ENCODE data around the gene SH3GL1. TPM values are rescaled to one million over a fixed set of nuclear protein-coding genes. Genes with fewer than 3 reads are reported as not detected.

Gene SH3GL1
- total and polyA plus RNA-seq, 4 experiments from 2014 or later = 19.7 to 45.6 (median 34.1) TPM

- DNase-seq = no peak
- CTCF ChIA-PET (ENCODE audit: partially characterized antibody) = interaction anchor here (1.1 kb wide), 1 partner anchor 9 kb away, joined by 3 read pairs; no protein-coding TSS in a partner anchor
- peak overlapping the region in 1 of 7 donors; percentile 89 for H3K27ac Mint-ChIP-seq
- peaks cover 11 to 46% (median 27%) of the 10 kb centered on the region in 4 donors for H3K4me1 Mint-ChIP-seq
- Histone ChIP-seq H3K4me1 (ENCODE audit: insufficient read depth, low read length) (peaks cover 37% of the 10 kb centered on the region), H3K36me3 (ENCODE audit: insufficient read depth, low read length) (peaks cover 8% of the 10 kb centered on the region), H3K4me3 (ENCODE audit: low read length in 2 of 2) (no peak overlapping the region), H3K9me3 (ENCODE audit: control insufficient read depth in 1 of 2, low read length in 2 of 2) (no peaks in the 10 kb centered on the region), H3K27me3 (ENCODE audit: insufficient read depth, low read length) (no peaks in the 10 kb centered on the region), H3K27ac (ENCODE audit: low read depth, low read length) (no peak overlapping the region)
- H3K36me3 Mint-ChIP-seq = peaks cover 7 to 17% of the 10 kb centered on the region in 2 donors
- H3K27me3 Mint-ChIP-seq = no peaks in the 10 kb centered on the region
- intact Hi-C loops (cut with micrococcal nuclease) = no loop called here
- POLR2A ChIA-PET (ENCODE audit: partially characterized antibody) = interaction anchor here (1.5 to 1.7 kb wide), 2 partner anchors 11 to 19 kb away, joined by 4 to 5 read pairs; partner anchors contain the start of gene SH3GL1
- H3K4me3 Mint-ChIP-seq = no peak overlapping the region
- no peaks in the 10 kb centered on the region for H3K9me3 Mint-ChIP-seq
These were observed 11.3 kb downstream of the SH3GL1 start for GRCh38 chr19:4389064-4389375.

- no peak overlapping the region for H3K4me3 ChIP-seq (ENCODE audit: low read length in 2 of 2)
- Mint-ChIP-seq H3K27me3 (no peaks in the 10 kb centered on the region), H3K9me3 (no peaks in the 10 kb centered on the region), H3K4me1 (peaks cover 9 to 48% (median 24%) of the 10 kb centered on the region in 4 donors), H3K4me3 (no peak overlapping the region), H3K36me3 (peaks cover 5 to 19% of the 10 kb centered on the region in 2 donors), H3K27ac (peak overlapping the region in 2 of 7 donors; percentile 35 to 79)
- peaks cover 12% of the 10 kb centered on the region for H3K36me3 ChIP-seq (ENCODE audit: insufficient read depth, low read length)
- ChIA-PET CTCF (ENCODE audit: partially characterized antibody) (interaction anchor here (1.1 kb wide), 2 partner anchors 8 to 18 kb away, joined by 3 read pairs; no protein-coding TSS in a partner anchor), POLR2A (ENCODE audit: partially characterized antibody) (interaction anchor here (1.5 to 1.7 kb wide), 2 partner anchors 12 to 19 kb away, joined by 4 to 5 read pairs; partner anchors contain the start of gene SH3GL1)
- H3K9me3 ChIP-seq (ENCODE audit: control insufficient read depth in 1 of 2, low read length in 2 of 2) = no peaks in the 10 kb centered on the region
- peaks cover 35% of the 10 kb centered on the region for H3K4me1 ChIP-seq (ENCODE audit: insufficient read depth, low read length)
- intact Hi-C loops (cut with micrococcal nuclease) = no loop called here
- no peaks in the 10 kb centered on the region for H3K27me3 ChIP-seq (ENCODE audit: insufficient read depth, low read length)
- DNase-seq = no peak
- no peak overlapping the region for H3K27ac ChIP-seq (ENCODE audit: low read depth, low read length)
These were observed 11.8 kb downstream of the SH3GL1 start for GRCh38 chr19:4388337-4389063.

GRCh38 chr19:4386041-4386782 lies 14.1 kb downstream of the SH3GL1 start:
- H3K4me3 ChIP-seq (ENCODE audit: low read length in 2 of 2) = no peak overlapping the region
- Mint-ChIP-seq H3K4me3 (no peak overlapping the region), H3K27ac (peak overlapping the region in 1 of 7 donors; percentile 75), H3K4me1 (peaks cover 14 to 36% (median 20%) of the 10 kb centered on the region in 4 donors), H3K36me3 (peaks cover 5 to 21% of the 10 kb centered on the region in 2 donors), H3K27me3 (no peaks in the 10 kb centered on the region), H3K9me3 (no peaks in the 10 kb centered on the region)
- peaks cover 14% of the 10 kb centered on the region for H3K36me3 ChIP-seq (ENCODE audit: insufficient read depth, low read length)
- H3K9me3 ChIP-seq (ENCODE audit: control insufficient read depth in 1 of 2, low read length in 2 of 2) = no peaks in the 10 kb centered on the region
- intact Hi-C loops (cut with micrococcal nuclease) = no loop called here
- ChIA-PET CTCF (ENCODE audit: partially characterized antibody) (interaction anchor here (0.7 to 1.1 kb wide), 2 partner anchors 16 to 804 kb away, joined by 3 to 4 read pairs; no protein-coding TSS in a partner anchor), POLR2A (ENCODE audit: partially characterized antibody) (no interaction called here)
- H3K27me3 ChIP-seq (ENCODE audit: insufficient read depth, low read length) = no peaks in the 10 kb centered on the region
- H3K27ac ChIP-seq (ENCODE audit: low read depth, low read length) = no peak overlapping the region
- no peak for DNase-seq
- peaks cover 18% of the 10 kb centered on the region for H3K4me1 ChIP-seq (ENCODE audit: insufficient read depth, low read length)

- H3K27me3 Mint-ChIP-seq = no peaks in the 10 kb centered on the region
- intact Hi-C loops (cut with micrococcal nuclease) = no loop called here
- POLR2A ChIA-PET (ENCODE audit: partially characterized antibody) = no interaction called here
- Histone ChIP-seq H3K27me3 (ENCODE audit: insufficient read depth, low read length) (no peaks in the 10 kb centered on the region), H3K27ac (ENCODE audit: low read depth, low read length) (no peak overlapping the region), H3K9me3 (ENCODE audit: control insufficient read depth in 1 of 2, low read length in 2 of 2) (no peaks in the 10 kb centered on the region), H3K4me1 (ENCODE audit: insufficient read depth, low read length) (peaks cover 18% of the 10 kb centered on the region), H3K36me3 (ENCODE audit: insufficient read depth, low read length) (peaks cover 14% of the 10 kb centered on the region), H3K4me3 (ENCODE audit: low read length in 2 of 2) (no peak overlapping the region)
- no peak overlapping the region for H3K4me3 Mint-ChIP-seq
- peaks cover 14 to 36% (median 21%) of the 10 kb centered on the region in 4 donors for H3K4me1 Mint-ChIP-seq
- peak overlapping the region in 3 of 7 donors; percentile 36 to 79 (median 75) for H3K27ac Mint-ChIP-seq
- no peaks in the 10 kb centered on the region for H3K9me3 Mint-ChIP-seq
- CTCF ChIA-PET (ENCODE audit: partially characterized antibody) = interaction anchor here (0.9 to 1.3 kb wide), 3 partner anchors 15 to 33 kb away, joined by 3 to 4 read pairs (median 4); no protein-coding TSS in a partner anchor
- H3K36me3 Mint-ChIP-seq = peaks cover 5 to 18% of the 10 kb centered on the region in 2 donors
- no peak for DNase-seq
These were observed 14.9 kb downstream of the SH3GL1 start for GRCh38 chr19:4385291-4386040.

GRCh38 chr19:4380254-4380727 lies 20.1 kb downstream of the SH3GL1 start:
- Mint-ChIP-seq H3K36me3 (peaks cover 0 to 12% of the 10 kb centered on the region in 2 donors), H3K27me3 (no peaks in the 10 kb centered on the region), H3K27ac (peak overlapping the region; percentile 88 to 99 (median 98)), H3K9me3 (no peaks in the 10 kb centered on the region), H3K4me3 (peak overlapping the region; percentile 76 to 92 (median 87)), H3K4me1 (peaks cover 26 to 69% (median 44%) of the 10 kb centered on the region in 4 donors)
- peak; percentile 61 to 86 (median 71) for DNase-seq
- ChIA-PET POLR2A (ENCODE audit: partially characterized antibody) (interaction anchor here (0.9 to 2.4 kb wide), 5 partner anchors 10 to 91 kb away, joined by 3 to 22 read pairs (median 12); partner anchors contain the start of genes CHAF1A, MPND and SH3GL1), CTCF (ENCODE audit: partially characterized antibody) (interaction anchor here (0.8 to 2.8 kb wide), 4 partner anchors 9 to 113 kb away, joined by 3 to 15 read pairs (median 4); partner anchors contain the start of gene CHAF1A)
- Histone ChIP-seq H3K27ac (ENCODE audit: low read depth, low read length) (peak overlapping the region; percentile 78), H3K9me3 (ENCODE audit: control insufficient read depth in 1 of 2, low read length in 2 of 2) (no peaks in the 10 kb centered on the region), H3K27me3 (ENCODE audit: insufficient read depth, low read length) (no peaks in the 10 kb centered on the region), H3K4me1 (ENCODE audit: insufficient read depth, low read length) (peaks cover 61% of the 10 kb centered on the region), H3K4me3 (ENCODE audit: low read length in 2 of 2) (peak overlapping the region in 1 of 2 donors; percentile 66), H3K36me3 (ENCODE audit: insufficient read depth, low read length) (peaks cover 8% of the 10 kb centered on the region)
- intact Hi-C loops (cut with micrococcal nuclease) = loop anchor here (1.0 kb wide), 3 partner anchors 11 to 28 kb away; partner anchors contain the start of gene SH3GL1

- POLR2A ChIA-PET (ENCODE audit: partially characterized antibody) = interaction anchor here (0.9 to 2.4 kb wide), 5 partner anchors 10 to 92 kb away, joined by 3 to 22 read pairs (median 12); partner anchors contain the start of genes CHAF1A, MPND and SH3GL1
- Mint-ChIP-seq H3K36me3 (peaks cover 0 to 10% of the 10 kb centered on the region in 2 donors), H3K4me3 (peak overlapping the region; percentile 76 to 92 (median 87)), H3K27ac (peak overlapping the region; percentile 88 to 99 (median 98)), H3K27me3 (no peaks in the 10 kb centered on the region), H3K4me1 (peaks cover 26 to 69% (median 44%) of the 10 kb centered on the region in 4 donors), H3K9me3 (no peaks in the 10 kb centered on the region)
- no peaks in the 10 kb centered on the region for H3K27me3 ChIP-seq (ENCODE audit: insufficient read depth, low read length)
- CTCF ChIA-PET (ENCODE audit: partially characterized antibody) = interaction anchor here (1.4 to 2.8 kb wide), 4 partner anchors 10 to 23 kb away, joined by 3 to 15 read pairs (median 4); partner anchors contain the start of genes CHAF1A and SH3GL1
- H3K36me3 ChIP-seq (ENCODE audit: insufficient read depth, low read length) = peaks cover 8% of the 10 kb centered on the region
- peak overlapping the region; percentile 34 to 66 for H3K4me3 ChIP-seq (ENCODE audit: low read length in 2 of 2)
- peak; percentile 10 to 52 (median 23) for DNase-seq
- peak overlapping the region; percentile 78 for H3K27ac ChIP-seq (ENCODE audit: low read depth, low read length)
- H3K9me3 ChIP-seq (ENCODE audit: control insufficient read depth in 1 of 2, low read length in 2 of 2) = no peaks in the 10 kb centered on the region
- intact Hi-C loops (cut with micrococcal nuclease) = loop anchor here (1.0 kb wide), 3 partner anchors 10 to 27 kb away; partner anchors contain the start of gene SH3GL1
- peaks cover 67% of the 10 kb centered on the region for H3K4me1 ChIP-seq (ENCODE audit: insufficient read depth, low read length)
These were observed 20.7 kb downstream of the SH3GL1 start for GRCh38 chr19:4379383-4380253.
